ENCODE data around the gene LRRC17.

The LRRC17 gene

GRCh38 chr7:102892631-102893278 lies 20.0 kb upstream of the LRRC17 start:
- no peak for ATAC-seq (ENCODE audit: insufficient read depth, low read depth)
- no peak overlapping the region for H2AFZ ChIP-seq (ENCODE audit: low read depth, low read length)

GRCh38 chr7:102895602-102896001 lies 17.2 kb upstream of the LRRC17 start:
- H3K9me3 ChIP-seq (ENCODE audit: insufficient read depth, low read length, severe bottlenecking): no peaks in the 10 kb centered on the region
- no peaks in the 10 kb centered on the region for H4K20me1 ChIP-seq (ENCODE audit: insufficient read depth, low read length)
- no peak overlapping the region for H2AFZ ChIP-seq (ENCODE audit: low read depth, low read length)
- H3K36me3 ChIP-seq (ENCODE audit: insufficient read depth, low read length): no peaks in the 10 kb centered on the region
- no peaks in the 10 kb centered on the region for H3K27me3 ChIP-seq (ENCODE audit: insufficient read depth, low read length, poor library complexity)
- DNase-seq: no peak
- H3K4me3 ChIP-seq (ENCODE audit: low read depth in 1 of 2, low read length in 2 of 2): no peak overlapping the region
- no peak for ATAC-seq (ENCODE audit: insufficient read depth, low read depth)
- no peak overlapping the region for H3K4me2 ChIP-seq (ENCODE audit: insufficient read depth, low read length)
- H3K79me2 ChIP-seq (ENCODE audit: insufficient read depth, low read length): no peaks in the 10 kb centered on the region
- H3K27ac ChIP-seq (ENCODE audit: low read length): no peak overlapping the region
- TF ChIP-seq CTCF (IDR thresholded peaks at IDR 0.05; ENCODE audit: borderline replicate concordance, extremely low read depth, low read length, poor library complexity, severe bottlenecking) (no peak), EZH2 (IDR thresholded peaks at IDR 0.05; ENCODE audit: borderline replicate concordance, low read depth, low read length, severe bottlenecking) (no peak)
- no peak overlapping the region for H3K9ac ChIP-seq (ENCODE audit: low read depth, low read length)
- no peaks in the 10 kb centered on the region for H3K4me1 ChIP-seq (ENCODE audit: insufficient read depth, low read length)

More at GRCh38 chr7:102892631-102893278, 20.0 kb upstream of the LRRC17 start:
- H3K27me3 ChIP-seq (ENCODE audit: insufficient read depth, low read length, poor library complexity): no peaks in the 10 kb centered on the region
- no peak for TF ChIP-seq CTCF (IDR thresholded peaks at IDR 0.05; ENCODE audit: borderline replicate concordance, extremely low read depth, low read length, poor library complexity, severe bottlenecking)
- TF ChIP-seq EZH2 (IDR thresholded peaks at IDR 0.05; ENCODE audit: borderline replicate concordance, low read depth, low read length, severe bottlenecking): no peak
- no peaks in the 10 kb centered on the region for H3K36me3 ChIP-seq (ENCODE audit: insufficient read depth, low read length)
- no peak overlapping the region for H3K27ac ChIP-seq (ENCODE audit: low read length)
- no peak overlapping the region for H3K4me3 ChIP-seq (ENCODE audit: low read depth in 1 of 2, low read length in 2 of 2)
- DNase-seq: no peak
- H4K20me1 ChIP-seq (ENCODE audit: insufficient read depth, low read length): no peaks in the 10 kb centered on the region
- H3K79me2 ChIP-seq (ENCODE audit: insufficient read depth, low read length): no peaks in the 10 kb centered on the region
- no peak overlapping the region for H3K9ac ChIP-seq (ENCODE audit: low read depth, low read length)
- no peaks in the 10 kb centered on the region for H3K4me1 ChIP-seq (ENCODE audit: insufficient read depth, low read length)
- no peaks in the 10 kb centered on the region for H3K9me3 ChIP-seq (ENCODE audit: insufficient read depth, low read length, severe bottlenecking)
- H3K4me2 ChIP-seq (ENCODE audit: insufficient read depth, low read length): no peak overlapping the region

GRCh38 chr7:102896585-102896984 lies 16.2 kb upstream of the LRRC17 start:
- no peaks in the 10 kb centered on the region for H3K4me1 ChIP-seq (ENCODE audit: insufficient read depth, low read length)
- TF ChIP-seq CTCF (IDR thresholded peaks at IDR 0.05; ENCODE audit: borderline replicate concordance, extremely low read depth, low read length, poor library complexity, severe bottlenecking) (no peak), EZH2 (IDR thresholded peaks at IDR 0.05; ENCODE audit: borderline replicate concordance, low read depth, low read length, severe bottlenecking) (no peak)

More at GRCh38 chr7:102896585-102896984, 16.2 kb upstream of the LRRC17 start:
- no peak overlapping the region for H2AFZ ChIP-seq (ENCODE audit: low read depth, low read length)
- H3K27me3 ChIP-seq (ENCODE audit: insufficient read depth, low read length, poor library complexity): no peaks in the 10 kb centered on the region
- H3K9ac ChIP-seq (ENCODE audit: low read depth, low read length): no peak overlapping the region
- H3K4me3 ChIP-seq (ENCODE audit: low read depth in 1 of 2, low read length in 2 of 2): no peak overlapping the region
- no peaks in the 10 kb centered on the region for H3K36me3 ChIP-seq (ENCODE audit: insufficient read depth, low read length)
- H3K79me2 ChIP-seq (ENCODE audit: insufficient read depth, low read length): no peaks in the 10 kb centered on the region
- H3K9me3 ChIP-seq (ENCODE audit: insufficient read depth, low read length, severe bottlenecking): no peaks in the 10 kb centered on the region
- no peak overlapping the region for H3K4me2 ChIP-seq (ENCODE audit: insufficient read depth, low read length)
- H4K20me1 ChIP-seq (ENCODE audit: insufficient read depth, low read length): no peaks in the 10 kb centered on the region
- no peak for DNase-seq
- no peak for ATAC-seq (ENCODE audit: insufficient read depth, low read depth)
- H3K27ac ChIP-seq (ENCODE audit: low read length): no peak overlapping the region
